HL-60/S4 treated with retinoic acid at 250 ng/mL for 4 days and 3 days (cell line): ENCODE results near the gene CNIH3.
"Not testable (repeated sequence)": the region's sequence is repeated elsewhere in the genome, so short reads cannot be mapped to it uniquely, and the experiment has no call there.

Experiments
- in situ Hi-C: fragments of 300-500 bp; cut with MboI; formaldehyde crosslinking; loops from 2 replicates; pipeline ENCODE4 v1.7.0; 2022; ENCODE audit warnings: low sequenced_read_pairs

Gene CNIH3

GRCh38 chr1:224615861-224616755 is at the start of gene CNIH3:
CNIH3 (plus strand) TSS chr1:224616317; CDS start chr1:224617175, 858 bp downstream.
- in situ Hi-C loops = no loop called here

DNA sequence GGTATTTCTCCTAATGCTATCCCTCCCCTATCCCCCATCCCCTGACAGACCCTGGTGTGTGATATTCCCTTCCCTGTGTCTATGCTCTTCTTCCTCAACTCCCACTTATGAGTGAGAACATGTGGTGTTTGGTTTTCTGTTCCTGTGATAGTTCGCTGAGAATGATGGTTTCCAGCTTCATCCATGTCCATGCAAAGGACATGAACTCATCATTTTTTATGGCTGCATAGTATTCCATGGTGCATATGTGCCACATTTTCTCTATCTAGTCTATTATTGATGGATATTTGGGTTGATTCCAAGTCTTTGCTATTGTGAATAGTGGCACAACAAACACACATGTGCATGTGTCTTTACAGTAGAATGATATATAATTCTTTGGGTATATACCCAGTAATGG is 49.6 kb upstream of the CNIH3 start:
- in situ Hi-C loops = not testable (repeated sequence)

DNA sequence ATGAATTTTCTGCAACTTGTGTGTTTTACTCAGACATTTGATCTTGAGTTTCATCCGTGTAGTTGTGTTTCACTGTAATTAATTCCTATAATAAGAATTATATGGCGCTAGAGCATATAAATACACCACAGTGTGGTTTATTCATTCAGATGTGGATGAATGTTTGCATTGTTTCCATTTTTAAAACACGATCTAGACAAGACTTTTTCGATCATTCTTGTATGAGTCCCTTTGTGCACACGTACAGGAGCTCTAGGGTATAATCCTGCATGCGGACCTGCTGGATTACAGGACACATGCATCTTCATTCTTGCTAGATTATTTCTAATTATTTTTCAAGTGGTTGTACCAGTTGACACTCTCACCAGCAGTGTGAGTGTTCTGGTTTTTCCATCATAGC is 46.8 kb upstream of the CNIH3 start:
- in situ Hi-C loops = no loop called here

DNA sequence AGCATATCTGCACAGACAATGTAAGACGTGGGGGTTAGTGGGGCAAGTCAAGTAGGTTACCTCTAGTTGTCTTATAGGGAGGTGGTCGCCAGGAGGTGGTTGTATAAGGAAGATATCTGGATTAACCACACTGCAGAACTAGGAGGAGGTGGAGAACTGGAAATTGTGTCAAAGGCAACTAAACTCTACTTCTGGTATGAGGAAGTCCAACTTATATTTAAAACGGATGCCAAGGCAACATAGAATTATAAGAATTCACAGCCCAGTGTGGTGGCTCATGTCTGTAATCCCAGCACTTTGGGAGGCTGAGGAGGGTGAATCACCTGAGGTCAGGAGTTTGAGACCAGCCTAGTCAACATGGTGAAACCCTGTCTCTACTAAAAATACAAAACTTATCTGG is 44.1 kb upstream of the CNIH3 start:
- in situ Hi-C loops = not testable (repeated sequence)

DNA sequence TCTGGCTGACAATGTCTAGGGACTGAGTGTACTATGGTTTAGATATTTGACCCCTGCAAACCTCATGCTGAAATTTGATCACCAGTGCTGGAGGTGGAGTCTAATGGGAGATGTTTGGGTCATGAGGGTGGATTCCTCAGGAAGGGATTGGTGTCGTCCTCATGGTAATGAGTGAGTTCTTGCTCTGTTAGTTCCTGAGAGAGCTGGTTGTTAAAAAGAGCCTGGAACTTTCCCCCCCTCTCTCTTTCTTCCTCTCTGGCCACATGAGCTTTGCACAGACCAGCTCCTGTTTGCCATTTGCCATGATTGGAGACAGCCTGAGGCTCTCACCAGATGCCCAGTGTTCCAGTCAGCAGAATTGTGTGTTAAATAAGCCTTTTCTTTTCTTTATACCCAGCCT is 36.6 kb upstream of the CNIH3 start:
- in situ Hi-C loops = no loop called here

- in situ Hi-C loops = no loop called here
Observed at GRCh38 chr1:224580006-224580405, 36.1 kb upstream of the CNIH3 start.

GRCh38 chr1:224582041-224582440 is 34.1 kb upstream of the CNIH3 start:
- in situ Hi-C loops = no loop called here

DNA sequence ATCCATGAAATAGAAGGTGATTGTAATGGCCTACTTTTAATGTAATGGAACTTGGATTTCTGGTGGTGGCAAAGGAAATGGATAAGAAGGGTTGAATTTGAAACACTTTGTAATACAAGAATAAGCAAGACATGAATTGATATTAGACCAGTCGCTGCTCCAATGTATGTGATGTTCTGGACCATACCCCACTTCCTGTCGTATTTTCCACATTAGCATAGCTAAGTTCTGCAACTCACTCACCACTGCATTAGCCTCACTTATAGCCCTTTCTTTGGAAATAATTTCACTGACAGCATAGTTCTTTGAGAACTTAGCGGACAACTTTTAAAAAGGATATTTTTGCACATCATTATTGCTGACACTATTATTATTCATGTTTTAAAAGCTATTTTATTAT is 32.3 kb upstream of the CNIH3 start:
- in situ Hi-C loops = no loop called here

DNA sequence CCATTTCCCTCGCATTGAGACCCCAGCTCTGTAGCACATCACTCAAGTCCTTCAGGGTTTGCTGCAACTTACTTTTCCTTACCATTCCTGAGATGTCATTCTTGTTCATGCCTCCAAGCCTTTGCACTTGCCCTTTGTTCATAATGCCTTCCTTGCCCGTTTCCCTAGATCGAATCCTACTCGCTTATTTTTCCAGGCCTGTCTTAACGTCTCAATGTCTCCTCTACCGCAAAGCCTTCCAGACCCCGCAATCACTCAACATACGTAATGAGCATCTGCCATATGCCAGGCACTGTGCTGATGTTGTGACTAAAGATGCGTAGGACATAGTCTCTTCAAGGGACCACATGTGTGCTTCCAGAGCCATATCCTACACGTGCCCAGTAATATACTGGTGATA is 31.1 kb upstream of the CNIH3 start:
- in situ Hi-C loops = no loop called here

DNA sequence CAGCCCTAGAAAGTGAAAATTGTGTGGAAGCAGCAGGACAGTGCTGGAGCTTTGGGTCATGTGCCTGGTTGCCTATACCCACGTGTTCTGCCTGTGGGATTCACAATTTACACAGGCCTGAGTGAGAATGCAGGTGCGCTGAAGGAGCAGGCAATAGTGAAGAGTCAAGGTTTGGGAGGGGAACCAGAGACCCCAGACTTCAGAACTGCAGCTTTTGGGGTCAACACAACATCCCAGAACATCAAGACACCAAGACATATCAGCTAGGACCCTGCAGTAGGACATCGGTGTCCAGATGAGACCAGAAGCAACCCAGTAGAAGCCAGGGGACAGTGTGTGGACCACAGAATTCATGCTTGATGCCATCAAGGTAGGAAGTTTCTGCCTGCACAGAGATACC is 29.1 kb upstream of the CNIH3 start:
- in situ Hi-C loops = no loop called here

DNA sequence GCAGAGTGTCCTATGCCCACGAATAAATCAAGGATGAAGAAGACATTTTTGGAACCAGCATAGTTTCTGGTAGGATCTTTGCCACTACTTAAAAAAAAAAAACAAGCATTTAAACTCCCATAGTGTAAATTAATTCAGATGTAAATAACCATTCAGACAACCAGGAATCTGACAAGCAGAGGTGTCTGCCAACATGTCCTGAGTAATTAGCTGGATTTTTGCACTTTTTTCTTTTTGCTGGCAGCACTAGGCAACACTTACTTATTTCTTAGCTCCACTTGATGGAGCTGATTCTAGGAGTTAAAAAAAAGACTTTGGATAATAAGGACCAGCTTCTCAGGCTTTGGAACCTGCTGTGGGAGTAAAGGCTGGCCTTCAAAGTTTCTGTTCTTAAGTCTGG is 27.6 kb upstream of the CNIH3 start:
- in situ Hi-C loops = no loop called here

DNA sequence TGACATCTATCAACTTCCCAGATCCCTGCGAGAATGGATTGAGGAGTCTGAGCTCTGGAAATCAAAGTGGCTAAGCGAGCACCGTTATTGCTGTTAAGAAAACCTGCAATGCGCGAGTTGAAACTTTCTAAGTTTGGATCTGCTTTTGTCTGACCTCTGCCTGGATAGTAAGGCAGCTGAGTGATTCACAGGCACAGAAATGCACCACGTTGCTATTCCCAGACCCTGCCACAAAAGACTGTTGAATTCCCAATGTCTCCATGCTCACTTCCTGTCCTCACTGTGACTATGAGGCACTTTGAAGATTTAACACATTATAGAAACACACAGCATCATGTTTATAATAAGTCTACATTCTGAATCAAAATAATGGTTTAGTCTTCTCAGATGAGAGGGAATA is 27.1 kb upstream of the CNIH3 start:
- in situ Hi-C loops = no loop called here

DNA sequence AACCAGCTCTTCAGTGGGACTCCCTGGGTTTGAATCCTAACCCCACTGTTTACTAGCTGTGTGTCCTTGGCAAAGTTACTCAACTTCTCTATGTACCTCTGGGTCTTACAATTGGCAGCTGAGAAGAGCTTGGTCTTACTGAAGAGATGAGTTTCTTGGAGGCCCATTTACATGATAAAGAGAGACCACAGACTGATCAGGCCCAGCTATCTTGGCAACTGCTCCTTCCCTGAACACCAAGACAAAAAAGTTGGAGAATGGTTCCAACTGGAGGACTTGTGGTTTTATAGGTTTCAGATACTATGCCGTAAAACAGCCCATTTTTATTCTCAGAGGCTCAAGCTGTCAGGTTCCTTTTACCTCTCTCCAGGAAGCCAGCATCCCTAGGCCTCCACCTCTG is 24.8 kb upstream of the CNIH3 start:
- in situ Hi-C loops = no loop called here

GRCh38 chr1:224592636-224593582 is 23.2 kb upstream of the CNIH3 start:
- in situ Hi-C loops = no loop called here

DNA sequence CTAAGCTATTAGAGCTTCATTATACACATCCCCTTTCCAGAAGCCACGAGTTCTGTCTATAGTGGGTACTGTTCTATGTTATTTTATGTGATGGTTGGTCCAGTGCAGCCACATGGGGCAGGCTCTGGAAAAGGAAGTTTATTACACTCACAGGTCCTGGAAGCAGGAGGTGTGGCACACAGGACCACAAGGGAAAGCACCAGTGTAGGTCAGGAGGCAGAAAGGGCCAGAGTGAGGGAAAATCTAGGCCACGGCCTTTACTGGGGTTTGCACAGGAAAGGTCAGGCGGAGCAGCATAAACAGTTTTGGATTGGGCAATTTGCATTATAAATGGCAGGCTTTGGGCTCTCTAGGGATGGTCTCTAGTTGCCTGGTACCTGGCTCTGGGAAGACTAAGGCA is 21.8 kb upstream of the CNIH3 start:
- in situ Hi-C loops = no loop called here

DNA sequence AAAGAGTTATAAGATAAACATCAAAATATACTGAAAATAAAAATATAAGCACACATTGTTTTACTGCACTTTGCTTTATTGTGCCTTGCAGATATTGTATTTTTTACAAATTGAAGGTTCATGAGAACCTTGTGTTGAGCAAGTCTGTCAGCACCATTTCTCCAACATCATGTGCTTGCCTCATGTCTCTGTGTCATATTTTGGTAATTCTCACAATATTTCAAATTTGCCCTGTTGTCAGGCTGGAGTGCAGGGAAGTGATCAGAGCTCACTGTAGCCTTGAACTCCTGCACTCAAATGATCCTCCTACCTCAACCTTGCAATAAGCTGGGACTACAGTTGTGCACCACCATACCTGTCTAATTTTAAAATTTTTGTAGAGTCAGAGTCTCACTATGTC is 21.3 kb upstream of the CNIH3 start:
- in situ Hi-C loops = no loop called here

DNA sequence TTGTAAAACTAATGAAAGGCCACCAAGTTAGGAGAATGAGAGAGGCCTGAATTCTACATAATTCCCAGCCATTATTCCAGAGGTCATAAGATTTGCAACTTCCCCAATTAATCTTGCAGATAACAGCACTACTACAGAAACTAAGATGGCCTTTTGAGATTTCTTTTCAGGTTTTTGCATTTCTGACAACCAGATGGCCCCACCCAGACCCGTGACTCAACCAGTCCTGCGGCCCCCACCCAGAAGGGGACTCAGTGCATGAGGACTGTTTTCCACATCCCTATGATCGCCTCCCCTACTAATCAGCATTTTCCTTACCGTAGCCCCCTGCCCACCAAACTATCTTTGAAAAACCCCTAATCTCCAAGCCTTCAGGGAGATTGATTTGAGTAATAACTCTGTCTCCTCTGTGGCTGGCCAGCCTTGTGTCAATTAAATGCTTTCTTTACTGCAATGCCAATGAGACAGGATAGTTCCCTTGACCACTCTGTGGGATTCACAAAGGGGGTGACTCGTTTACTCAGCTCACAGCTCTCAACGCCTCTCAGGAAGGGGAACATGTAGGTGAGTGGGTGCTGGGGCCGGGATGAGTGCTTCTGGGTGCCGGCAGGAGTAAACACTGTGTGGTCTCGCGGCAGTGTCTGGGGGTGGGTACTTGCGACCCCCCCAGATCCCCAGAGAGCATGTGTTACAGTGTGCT is 10.5 kb upstream of the CNIH3 start:
- in situ Hi-C loops = no loop called here

- in situ Hi-C loops = no loop called here
Observed at GRCh38 chr1:224607188-224608148, 8.6 kb upstream of the CNIH3 start.

DNA sequence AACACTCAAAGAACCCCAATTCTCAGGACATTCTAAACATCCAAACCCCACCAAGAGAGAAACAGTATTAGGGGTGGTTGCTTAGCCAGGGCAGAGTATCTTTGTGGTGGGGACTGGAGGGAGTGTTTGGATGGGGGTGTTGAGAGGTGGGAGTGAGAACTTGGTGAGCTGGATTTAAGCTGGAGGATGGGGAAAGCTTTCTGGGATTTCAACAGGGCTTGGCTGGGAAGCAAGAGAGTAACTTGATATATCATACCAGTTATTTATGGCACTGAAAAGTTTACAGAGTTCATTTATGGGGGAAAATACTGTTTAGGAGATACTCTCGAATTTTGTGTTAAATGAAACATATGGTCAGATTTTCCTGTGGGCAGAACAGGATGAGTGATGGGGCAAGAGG is 6.8 kb upstream of the CNIH3 start:
- in situ Hi-C loops = no loop called here

GRCh38 chr1:224612246-224612645 is 3.9 kb upstream of the CNIH3 start:
- in situ Hi-C loops = no loop called here
